Measurements from ENCODE around the gene TBC1D16.

TBC1D16 gene, protein sequence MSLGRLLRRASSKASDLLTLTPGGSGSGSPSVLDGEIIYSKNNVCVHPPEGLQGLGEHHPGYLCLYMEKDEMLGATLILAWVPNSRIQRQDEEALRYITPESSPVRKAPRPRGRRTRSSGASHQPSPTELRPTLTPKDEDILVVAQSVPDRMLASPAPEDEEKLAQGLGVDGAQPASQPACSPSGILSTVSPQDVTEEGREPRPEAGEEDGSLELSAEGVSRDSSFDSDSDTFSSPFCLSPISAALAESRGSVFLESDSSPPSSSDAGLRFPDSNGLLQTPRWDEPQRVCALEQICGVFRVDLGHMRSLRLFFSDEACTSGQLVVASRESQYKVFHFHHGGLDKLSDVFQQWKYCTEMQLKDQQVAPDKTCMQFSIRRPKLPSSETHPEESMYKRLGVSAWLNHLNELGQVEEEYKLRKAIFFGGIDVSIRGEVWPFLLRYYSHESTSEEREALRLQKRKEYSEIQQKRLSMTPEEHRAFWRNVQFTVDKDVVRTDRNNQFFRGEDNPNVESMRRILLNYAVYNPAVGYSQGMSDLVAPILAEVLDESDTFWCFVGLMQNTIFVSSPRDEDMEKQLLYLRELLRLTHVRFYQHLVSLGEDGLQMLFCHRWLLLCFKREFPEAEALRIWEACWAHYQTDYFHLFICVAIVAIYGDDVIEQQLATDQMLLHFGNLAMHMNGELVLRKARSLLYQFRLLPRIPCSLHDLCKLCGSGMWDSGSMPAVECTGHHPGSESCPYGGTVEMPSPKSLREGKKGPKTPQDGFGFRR

DNA sequence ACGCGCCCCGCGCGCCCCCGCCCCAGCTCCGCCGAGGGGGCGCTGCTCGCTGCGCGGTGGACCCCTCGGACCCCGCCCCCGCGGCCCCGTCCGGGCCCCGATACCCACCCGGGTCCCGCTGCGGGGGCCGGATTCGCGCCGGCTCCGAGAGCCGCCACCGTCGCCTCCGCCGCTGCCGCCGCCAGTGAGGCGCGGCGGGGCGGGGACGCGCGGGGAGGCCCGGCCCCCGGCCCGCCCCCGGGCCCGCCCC lies at the start of gene TBC1D16:
TBC1D16 (minus strand) TSS at position 186 of the 250 bp plus-strand sequence. CDS start 22,325 bp downstream, outside the sequence.
- DNase-seq = peak; percentile 67

DNA sequence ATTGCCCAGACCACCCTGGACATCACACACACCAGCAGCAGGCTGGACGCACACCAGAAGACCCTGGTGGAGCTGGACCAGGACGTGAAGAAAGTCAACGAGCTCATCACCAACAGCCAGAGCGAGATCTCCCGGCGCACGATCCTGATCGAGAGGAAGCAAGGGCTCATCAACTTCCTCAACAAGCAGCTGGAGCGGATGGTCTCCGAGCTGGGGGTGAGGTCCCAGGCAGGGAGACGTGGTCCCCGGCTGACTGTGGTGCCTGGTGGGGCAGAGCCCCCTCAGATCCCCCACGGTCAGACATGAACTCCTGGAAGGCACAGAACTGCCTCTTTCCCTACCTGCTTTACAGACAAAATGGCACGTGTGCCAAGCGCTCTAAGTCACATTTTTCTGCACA lies 49.1 kb upstream of the TBC1D16 start:
- no peak for DNase-seq

DNA sequence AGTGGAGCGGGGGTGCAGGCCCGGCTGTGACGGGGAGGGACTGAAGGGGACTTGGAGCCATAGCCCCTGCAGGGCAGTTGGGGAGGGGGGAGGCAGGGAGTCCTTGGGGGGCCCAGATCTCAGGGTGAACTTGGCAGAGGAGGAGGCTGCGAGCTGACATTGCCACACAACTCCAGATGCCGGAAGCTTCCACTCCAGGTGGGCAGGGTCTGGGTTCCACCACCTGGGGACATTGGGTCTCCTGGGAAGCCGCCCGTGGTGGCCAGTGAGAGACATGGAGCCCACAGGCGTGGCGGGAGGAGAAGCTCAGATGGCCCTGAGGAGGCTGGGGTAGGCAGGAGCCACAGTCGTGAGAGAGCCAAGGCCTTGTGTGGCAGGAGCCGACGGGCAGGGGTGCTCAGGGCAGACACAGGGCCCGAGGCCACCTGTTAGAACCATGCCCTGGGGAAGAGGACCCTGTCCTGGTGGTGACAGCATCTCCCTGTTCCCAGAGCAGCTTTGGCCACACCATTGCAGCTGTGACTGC lies 47.5 kb upstream of the TBC1D16 start:
- no peak for DNase-seq

DNA sequence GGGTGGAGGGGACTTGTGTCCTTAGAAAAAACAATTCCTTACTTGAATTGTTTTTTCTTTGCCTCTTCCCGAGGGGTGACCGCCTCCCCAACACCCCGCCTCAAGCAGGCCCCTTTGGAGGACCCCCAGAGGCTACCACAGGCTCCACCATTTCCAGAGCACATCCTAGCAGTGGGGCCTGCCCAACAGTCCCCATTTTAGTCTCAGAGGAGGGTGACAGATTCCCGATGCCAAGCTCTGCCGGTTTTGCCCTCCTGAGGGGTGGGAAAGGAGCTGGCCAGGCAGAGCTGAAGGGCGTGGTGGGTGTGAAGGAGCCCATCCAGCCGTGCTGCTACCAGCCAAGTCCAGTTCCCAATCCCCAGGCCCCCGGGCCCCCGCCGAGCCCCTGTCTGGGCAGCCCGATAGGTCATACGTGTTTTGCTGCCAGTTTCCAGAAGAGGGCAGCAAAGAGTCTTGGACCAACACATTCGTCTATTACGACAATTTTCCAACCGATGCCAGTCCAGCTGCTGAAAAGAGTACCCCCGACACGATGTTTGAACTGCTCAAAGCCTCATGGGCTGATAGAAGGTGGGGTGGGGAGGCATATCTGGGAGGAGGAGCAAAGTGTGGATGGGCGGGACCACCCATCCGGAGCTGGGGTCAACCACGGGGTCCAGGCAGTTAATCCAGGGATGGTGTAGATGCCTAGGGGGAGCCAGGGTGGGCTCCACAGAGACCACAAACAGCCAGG lies 46.9 kb upstream of the TBC1D16 start:
- DNase-seq = peak; percentile 75

DNA sequence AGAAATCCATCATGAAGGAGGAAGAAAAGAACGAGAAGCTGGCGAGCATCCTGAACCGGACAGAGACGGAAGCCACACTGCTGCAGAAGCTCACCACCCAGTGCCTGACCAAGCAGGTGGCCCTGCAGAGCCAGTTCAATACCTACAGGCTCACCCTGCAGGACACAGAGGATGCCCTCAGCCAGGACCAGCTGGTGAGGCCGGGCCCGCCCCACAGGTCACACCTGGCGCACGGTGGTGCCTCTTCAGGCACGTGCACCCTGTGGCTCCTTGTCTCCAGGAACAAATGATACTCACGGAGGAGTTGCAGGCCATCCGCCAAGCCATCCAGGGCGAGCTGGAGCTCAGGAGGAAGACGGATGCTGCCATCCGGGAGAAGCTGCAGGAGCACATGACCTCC lies 45.9 kb upstream of the TBC1D16 start:
- no peak for DNase-seq

DNA sequence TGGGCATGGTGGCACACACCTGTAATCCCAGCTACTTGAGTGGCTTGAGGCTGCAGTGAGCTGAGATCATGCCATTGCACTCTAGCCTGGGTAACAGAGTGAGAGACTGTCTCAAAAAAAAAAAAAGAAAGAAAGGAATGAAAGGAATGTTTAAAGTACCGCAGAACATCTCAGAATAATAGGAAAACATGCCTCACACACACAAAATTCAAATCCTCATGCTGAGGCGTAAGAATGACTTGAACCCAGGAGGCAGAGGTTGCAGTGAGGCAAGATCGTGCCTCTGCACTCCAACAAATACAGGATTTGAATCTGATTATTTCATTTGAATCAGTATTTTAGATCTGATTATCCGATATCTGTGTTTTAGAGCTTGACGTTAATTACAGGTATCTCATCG lies 44.4 kb upstream of the TBC1D16 start:
- DNase-seq = no peak

DNA sequence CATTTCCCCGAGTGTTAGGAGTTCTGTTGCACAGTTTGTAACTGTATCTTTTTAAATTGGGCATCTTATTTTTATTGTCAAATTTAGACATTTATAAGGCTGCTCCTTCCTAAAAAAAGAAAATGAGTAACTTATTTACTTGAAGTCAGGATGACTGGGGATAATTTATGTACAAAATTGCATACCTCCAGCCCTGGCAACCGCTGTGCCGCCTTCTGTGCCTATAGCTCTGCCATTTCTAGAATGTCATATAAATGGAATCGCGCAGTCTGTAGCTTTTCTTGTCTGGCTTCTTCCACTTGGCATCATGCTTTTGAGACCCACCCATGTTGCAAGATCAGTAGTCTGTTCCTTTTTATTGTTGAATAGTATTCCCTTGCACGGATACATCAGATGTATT lies 36.7 kb upstream of the TBC1D16 start:
- DNase-seq = no peak

DNA sequence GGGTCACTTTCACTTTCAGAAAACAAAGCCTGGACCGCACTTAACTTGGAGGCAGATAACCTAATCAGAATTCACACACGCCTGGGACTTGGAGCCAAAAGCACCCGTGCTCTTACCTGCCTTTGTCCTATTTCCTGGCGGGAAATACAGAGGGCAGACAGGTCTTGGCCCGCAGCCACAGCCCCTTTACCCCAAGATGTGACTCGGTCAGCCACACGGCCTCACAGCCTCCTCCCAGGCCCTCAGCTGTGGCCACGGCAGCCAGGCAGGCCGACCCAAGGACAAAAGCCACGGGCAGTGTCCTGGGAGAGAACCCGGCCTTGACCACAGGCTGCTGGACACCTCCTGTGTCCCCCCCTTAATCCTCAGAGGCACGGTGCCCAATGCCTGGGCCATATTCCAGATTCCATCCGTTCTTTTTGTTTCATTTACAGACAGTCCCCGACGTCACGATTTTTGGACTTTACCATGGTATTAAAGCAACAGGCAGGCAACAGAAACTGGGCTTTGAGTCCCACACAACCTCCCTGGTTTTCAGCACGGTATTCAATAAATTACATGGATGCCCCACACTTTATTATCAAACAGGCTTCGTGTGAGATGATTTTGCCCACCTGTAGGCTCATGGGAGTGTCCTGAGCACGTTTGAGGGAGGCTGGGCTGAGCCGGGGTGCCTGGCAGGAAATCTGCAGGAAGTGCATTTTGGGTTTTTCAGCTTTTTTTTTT lies 35.6 kb upstream of the TBC1D16 start:
- DNase-seq = no peak

DNA sequence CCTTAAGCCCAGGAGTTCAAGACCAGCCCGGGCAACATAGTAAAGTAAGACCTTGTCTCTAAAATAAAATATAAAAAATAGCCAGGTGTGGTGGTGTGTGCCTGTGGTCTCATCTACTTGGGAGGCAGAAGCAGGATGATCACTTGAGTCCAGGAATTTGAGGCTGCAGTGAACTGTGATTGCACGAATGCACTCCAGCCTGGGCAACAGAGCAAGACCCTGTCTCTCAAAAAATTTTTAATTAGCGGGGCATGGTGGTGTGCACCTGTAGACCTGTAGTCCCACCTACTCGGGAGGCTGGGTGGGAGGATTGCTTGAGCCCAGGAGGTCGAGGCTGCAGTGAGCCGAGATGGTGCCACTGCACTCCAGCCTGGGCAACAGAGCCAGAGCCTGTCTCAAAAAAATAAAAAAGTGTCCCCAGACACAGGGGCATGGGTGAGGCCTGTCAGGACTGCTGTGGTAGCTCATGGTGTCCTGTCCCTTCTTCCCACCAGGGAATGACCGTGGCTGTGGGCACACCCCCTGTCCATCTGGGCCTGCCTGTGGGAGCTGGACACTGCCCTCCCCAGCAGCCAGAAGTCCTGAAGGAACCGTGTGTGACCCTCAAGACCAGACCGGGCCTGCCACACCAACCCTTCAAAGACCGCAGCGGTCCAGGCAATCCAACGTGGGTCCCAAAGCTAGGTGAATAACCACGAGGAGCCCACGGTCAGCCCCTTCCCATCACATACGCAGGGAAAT lies 34.9 kb upstream of the TBC1D16 start:
- no peak for DNase-seq

DNA sequence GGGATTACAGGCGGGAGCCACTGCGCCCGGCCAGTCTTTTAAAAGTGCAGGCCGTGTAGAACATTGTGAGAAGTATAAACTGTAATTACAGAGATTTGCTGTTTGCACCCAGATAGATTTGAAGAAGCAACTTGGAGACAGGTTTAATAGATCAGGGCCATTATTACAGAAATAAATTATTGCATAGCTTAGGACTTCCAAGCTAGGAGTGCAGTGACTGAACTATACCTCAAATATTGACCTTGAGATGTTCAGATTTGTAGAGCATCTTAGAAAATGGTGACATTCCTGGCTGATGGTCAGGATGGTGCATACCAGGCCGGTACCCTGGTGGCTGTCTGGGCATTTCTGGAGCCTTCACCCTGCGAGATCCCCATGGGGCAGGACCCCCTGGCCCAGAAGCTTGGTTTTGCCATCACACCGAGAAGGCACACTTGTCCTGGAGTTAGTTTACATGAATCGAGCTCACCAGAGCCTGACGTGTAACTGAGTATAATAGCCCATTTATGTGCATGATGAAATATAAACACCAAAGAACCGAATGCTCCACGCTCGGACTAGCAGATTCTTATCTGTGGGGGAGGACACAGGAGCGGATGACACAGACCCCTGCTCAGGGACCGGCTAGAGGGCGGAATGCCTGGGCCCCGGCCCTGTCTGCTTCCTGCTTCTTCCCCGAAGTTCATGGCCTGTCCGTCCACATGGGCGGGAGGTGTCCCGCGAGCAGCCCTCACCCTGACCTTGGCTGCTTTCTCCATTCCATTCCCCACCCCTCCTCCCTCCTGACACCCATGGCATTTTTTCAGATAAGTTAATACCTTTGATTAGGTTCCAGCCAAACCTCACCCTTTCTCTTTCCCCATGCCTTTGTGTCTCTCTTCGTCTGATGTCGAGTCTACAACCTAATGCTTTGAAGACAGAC lies 32.9 kb upstream of the TBC1D16 start:
- no peak for DNase-seq

DNA sequence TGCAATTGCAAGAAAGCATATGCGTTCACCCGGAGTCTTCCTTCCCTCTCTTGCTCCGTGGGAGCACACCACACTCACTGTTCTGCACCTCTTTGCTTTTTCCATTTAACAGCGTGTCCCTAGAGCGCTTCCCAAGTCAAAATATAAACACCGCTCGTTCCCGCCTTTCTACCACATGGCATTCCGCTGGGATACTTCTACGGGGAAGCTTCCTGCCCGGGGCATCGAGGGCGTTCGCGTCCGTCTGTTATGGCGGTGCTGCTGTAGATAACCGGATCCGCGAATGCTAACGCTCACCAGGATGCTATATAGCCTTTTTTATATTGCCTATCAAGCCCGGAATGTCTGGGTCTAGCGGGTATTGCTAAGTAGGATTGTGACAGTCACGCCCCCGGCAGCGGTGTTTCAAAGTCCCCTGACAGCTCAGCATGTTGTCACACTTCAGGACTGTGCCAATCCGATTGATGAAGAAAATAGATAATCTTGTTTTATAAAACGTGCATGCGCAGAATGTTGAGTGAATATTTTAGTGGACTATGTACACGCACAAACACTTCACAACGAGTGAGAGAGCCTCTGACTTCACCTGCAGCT lies 31.8 kb upstream of the TBC1D16 start:
- DNase-seq = no peak

DNA sequence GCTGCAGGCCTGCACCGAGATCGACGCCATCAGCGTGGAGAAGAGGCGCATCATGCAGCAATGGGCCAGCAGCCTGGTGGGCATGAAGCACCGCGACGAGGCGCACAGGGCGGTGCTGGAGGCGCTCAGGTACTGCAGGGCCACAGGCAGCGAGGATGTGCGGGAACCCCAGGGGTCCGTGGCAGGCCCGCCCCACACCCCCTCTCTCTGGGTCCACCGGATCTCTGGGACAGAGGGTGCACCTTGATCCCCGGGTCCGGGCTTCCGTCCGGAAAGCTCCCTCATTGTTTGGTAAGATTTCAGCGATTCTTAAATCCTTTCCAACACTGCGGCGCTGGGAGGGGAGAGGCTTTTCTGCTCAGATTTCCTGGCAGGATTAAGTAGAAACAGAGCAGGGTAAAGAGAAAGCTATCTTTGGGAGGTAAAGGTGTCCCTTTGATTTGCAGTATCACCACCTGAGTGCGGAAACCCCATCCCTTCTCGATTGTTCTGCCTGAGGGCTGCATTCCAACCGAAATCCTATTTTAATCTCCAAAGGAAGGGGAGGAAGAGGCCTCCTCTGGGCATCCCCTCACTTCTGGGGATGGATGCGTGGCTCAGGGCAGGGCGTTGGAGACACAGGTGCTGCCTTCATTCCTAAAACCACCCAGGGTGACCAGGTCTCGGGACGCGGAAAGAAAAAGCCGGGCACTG lies 30.0 kb upstream of the TBC1D16 start:
- DNase-seq = no peak

DNA sequence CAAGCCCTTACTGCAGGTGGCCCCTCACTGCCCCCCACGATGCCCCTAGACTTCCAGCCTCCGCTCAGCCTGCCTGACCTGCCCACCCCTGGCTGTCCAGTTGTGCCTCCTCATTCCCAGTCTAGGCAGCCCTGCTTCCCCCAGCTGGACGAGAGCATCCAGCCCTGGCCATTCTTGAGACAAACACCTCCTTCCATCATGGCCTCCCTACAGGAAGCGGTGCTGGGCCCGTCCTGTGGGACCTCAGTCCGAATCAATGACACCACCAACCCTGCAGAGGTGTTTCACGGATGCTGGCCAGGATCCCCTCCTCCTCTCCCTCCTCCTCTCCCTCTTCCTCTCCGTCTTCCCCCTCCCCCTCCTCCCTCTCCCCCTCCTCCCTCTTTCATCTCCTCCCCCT lies 29.0 kb upstream of the TBC1D16 start:
- no peak for DNase-seq

DNA sequence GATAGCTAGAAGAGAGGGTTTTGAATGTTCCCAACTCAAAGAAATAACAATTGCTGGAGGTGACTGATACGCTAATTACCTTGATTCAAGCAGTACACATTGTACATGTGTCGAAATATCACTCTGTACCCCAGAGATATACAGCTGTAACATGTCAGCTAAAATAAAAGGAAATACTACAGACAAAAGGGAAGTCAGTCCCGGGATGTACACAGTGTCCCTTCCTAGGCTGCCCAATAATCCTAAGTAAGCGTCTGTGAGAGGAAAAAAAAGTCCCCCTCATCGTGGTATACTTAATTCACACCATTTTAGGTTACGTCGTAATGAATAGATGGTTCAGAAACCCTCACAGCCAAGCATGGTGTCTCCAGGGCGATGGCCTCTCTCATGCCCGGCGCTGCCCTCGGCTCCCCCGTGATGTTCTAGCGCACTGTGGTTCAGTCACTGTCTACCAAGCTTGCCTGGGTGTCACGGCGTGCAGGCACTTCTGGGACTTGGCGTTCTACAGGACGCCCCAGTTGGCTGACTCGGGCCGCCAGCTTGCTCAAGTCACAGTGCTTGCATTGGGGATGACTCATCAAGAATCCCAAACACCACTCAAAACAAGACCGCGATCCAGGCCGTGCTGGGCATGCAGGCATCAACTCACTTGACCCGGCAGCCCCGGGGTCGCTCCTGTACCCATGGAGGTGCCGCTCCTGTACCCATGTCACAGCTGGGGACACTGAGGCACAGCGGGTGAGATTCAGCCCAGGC lies 28.3 kb upstream of the TBC1D16 start:
- no peak for DNase-seq

DNA sequence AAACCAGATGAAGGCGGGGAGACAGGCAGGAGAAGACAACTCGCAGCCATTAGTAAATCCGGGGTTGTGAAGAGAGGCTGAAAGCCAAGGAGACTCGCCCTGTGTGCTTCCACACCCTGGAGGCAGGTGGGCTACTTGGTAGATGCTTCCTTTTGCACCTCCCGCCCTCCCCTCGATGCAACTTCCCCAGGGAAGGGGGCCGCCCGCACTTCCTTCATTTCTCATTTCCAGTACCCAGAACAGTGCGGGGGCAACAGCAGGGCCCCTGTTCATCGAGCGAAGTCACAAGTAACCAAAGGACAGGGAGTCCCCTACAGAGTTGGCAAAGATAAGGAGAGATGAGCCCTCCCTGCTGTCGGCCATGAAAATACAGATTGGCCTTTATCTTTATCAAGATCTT lies 25.7 kb upstream of the TBC1D16 start:
- no peak for DNase-seq

DNA sequence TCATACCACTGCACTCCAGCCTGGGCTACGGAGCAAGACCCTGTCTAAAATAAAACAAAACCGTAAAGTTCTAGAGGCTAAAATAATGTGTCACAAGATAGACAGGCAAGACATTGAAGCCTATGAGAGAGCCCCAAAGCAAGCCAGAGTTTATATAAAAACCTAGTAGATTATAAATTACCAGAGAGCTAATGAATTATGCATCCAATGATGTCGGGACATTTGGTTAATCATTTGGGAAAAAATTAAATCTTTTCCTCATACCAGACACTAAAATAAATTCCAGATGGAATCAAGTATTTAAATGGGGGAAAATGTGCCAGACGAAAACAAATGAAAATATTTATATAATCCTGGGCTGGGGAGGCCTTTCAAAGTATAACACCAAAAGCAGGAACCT lies 25.0 kb upstream of the TBC1D16 start:
- DNase-seq = no peak

DNA sequence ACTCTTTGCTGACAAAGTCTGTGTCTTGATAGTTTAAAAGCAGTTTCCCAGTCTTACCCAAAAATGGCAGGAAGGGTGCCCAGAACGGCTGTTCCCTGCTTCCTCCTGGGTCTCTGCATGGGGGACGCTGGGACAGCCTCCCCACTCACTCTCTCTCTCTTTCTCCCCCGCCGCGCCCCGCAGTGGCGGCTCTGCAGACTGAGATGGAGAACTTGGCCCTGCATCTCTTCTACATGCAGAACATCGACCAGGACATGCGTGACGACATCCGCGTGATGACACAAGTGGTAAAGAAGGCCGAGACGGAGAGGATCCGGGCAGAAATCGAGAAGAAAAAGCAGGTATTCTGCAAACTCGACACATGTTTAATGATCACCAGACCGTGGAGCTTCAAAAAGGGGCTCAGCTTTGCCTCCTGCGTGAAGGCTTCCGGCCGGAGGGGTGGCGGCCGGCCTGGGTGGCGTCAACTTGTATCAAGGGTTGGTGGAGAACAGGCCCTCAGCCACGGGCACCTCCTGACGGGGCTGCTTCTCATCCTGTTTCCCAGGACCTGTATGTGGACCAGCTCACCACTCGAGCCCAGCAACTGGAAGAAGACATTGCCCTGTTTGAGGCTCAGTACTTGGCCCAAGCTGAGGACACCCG lies 22.8 kb upstream of the TBC1D16 start:
- no peak for DNase-seq

DNA sequence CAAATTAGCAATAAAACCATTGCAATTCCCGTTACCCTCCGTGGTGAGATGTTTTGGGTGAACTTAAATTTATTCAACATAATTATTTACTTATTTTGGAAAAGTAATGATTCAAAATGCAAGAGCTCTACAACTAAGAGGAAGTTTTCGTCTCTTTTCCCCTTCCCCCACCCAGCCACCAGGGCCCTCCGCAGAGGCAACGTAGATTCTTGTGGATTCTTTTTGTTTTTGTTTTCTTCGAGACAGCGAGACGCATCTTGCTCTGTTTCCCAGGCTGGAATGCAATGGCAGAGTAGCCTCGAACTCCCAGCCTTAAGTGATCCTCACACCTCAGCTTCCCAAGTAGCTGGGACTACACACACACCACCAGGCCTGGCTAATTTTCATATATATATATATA lies 19.9 kb upstream of the TBC1D16 start:
- DNase-seq = no peak

DNA sequence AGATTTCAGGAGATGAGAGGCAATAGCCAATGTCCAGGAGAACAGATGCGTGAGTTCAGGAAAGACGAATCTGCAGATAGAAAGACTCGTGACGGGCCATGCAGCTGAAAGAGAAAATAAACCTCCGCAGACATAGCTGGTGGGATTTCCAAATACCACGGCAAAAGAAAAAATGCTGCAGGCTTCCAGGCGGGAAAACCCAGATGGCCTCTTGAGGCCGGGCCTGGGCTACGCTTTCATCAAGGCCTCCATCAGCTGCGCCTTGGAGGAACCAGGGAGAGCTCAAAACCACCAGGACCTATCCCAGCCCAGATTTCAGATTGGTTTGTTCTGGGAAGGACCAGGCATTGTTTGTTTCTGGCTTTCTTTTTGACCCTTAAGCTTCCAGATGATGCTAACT lies 17.4 kb upstream of the TBC1D16 start:
- no peak for DNase-seq

Measured in SHP77 treated with DMSO at 0.1 percent for 48 hours (cell line).